Ovary (tissue), 3 donors: ENCODE results near the gene FRMD1.

Source experiments
- CTCF ChIP-seq, 3 donors: fragments of 450-650 bp in 2 of 3; fragments of 200-600 bp in 1 of 3; IDR thresholded peaks; one replicate each; pipeline versions ENCODE4 v1.5.1 to v1.8.0; 2016 to 2022; ENCODE audit warnings: antibody characterized with exemption in 3 of 3, mild to moderate bottlenecking in 1 of 3
- EP300 ChIP-seq: sonication (generic); formaldehyde crosslinking; IDR thresholded peaks from one replicate; pipeline ENCODE4 v1.6.1; 2017; ENCODE audit warnings: antibody characterized with exemption
- donor health status: DM: no; HTN: no; CAD: no.

- TF ChIP-seq CTCF (IDR thresholded peaks at IDR 0.05) (no peak), EP300 (no peak)
Observed at GRCh38 chr6:168119539-168119938, 40.5 kb upstream of the FRMD1 start.
